SK-MEL-5 (cell line): ENCODE measurements around the gene CAPN3. TPM values are rescaled to one million over a fixed set of nuclear protein-coding genes. Genes with fewer than 3 reads are reported as not detected.

Source experiments
- small RNA-seq, 2 experiments: library from RNA; depleted of rRNA; stranded (forward); fragments of <200 nt; gene quantifications; one replicate each; pipeline ENCODE3, GENCODE V24; 2014
- total RNA-seq: library from RNA; depleted of rRNA; stranded (reverse); fragments of >200 nt; shearing (Covaris generic); gene quantifications from 2 replicates; pipeline ENCODE4 v1.2.3, GENCODE V29; 2014; rRNA removed

CAPN3 gene
- total RNA-seq, 1 experiment from 2014 or later, result 640 TPM

Small RNAs within 50 kb of the gene (small RNA-seq; reads per million reads assigned to genes)
- gene RNU6-188P, result 0 reads per million in 2 experiments

Other genes with a start within 250 kb of the CAPN3 start
- gene PLA2G4F, start 202.9 kb upstream of the CAPN3 start, total RNA-seq, result not detected in 2 replicates
- gene VPS39, start 151.2 kb upstream of the CAPN3 start, total RNA-seq, result 22.2 and 33.1 TPM in 2 replicates
- gene GANC, start 86.3 kb upstream of the CAPN3 start, total RNA-seq, result 19.3 and 19.5 TPM in 2 replicates
- gene TMEM87A, start 86.1 kb upstream of the CAPN3 start, total RNA-seq, result 80.2 and 83.2 TPM in 2 replicates
- gene ZNF106, start 131.6 kb downstream of the CAPN3 start, total RNA-seq, result 173 and 184 TPM in 2 replicates
- gene SNAP23, start 136.1 kb downstream of the CAPN3 start, total RNA-seq, result 62.8 and 68.8 TPM in 2 replicates
- gene LRRC57, start 189.3 kb downstream of the CAPN3 start, total RNA-seq, result 11.3 and 12.5 TPM in 2 replicates
- gene HAUS2, start 189.3 kb downstream of the CAPN3 start, total RNA-seq, result 36.2 and 42.0 TPM in 2 replicates
- gene STARD9, start 216.1 kb downstream of the CAPN3 start, total RNA-seq, result 2.1 and 2.2 TPM in 2 replicates